KOPT-K1 (cell line): Measurements from ENCODE around the gene PCNX1.

Experiments used
- H3K27ac ChIP-seq: fragments of 200-600 bp; sonication (generic); 2 replicates; pipeline ENCODE4 v1.5.1; 2016; ENCODE audit warnings: antibody characterized with exemption, mild to moderate bottlenecking, low read depth, low read length; ENCODE audit not compliant: poor library complexity, severe bottlenecking
- H3K36me3 ChIP-seq: fragments of 200-600 bp; sonication (generic); 2 replicates; pipeline ENCODE4 v1.5.1; 2017; ENCODE audit warnings: antibody characterized with exemption, mild to moderate bottlenecking, low read length, moderate library complexity; ENCODE audit not compliant: insufficient read depth
- H3K9me3 ChIP-seq: fragments of 200-600 bp; sonication (generic); 2 replicates; pipeline ENCODE4 v1.5.1; 2017; ENCODE audit warnings: antibody characterized with exemption, low read length, mild to moderate bottlenecking; ENCODE audit not compliant: insufficient read depth, poor library complexity, severe bottlenecking

The PCNX1 gene

DNA sequence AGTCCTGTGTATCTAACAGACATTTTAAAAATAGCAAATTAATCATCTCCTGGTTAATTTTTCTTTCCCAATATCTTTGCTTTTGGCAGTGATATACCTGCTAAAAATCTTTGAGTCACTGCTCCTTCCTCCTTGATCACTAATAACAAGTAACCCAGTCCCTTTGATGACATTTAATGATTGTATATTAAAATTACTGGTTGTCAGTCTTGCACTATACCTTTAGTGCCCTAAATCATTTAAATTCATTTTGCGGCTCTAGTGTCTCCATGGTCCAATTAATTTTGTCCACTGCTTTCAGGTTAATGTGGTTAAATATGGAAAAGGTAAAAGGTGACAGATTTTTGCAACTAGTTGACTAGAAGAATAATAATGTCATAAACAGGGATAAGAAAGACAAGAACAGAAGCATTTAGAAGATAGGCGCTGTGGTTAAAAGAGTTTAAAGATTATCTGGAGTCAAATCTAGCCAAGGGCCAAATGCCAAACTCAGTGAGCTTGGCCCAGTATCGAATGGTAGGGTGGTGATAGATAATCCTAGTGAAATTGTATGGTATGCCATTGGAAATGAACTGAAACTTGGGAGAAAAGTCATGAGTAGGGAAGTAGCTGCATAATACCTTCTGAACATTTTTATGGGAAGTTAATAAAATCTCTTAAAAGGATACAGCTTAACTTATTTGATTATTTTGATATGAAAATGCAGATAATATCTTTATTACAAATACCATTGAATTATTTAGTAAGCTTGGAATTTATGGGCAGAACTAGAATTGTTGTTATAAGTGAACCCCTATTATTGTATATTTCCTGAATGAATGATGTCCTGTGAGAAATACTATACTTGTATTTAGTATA, 115.0 kb downstream of the PCNX1 start:
- peaks cover 50% of the 10 kb centered on the region for H3K36me3 ChIP-seq
- H3K27ac ChIP-seq: no peak overlapping the region
- H3K9me3 ChIP-seq: no peaks in the 10 kb centered on the region

GRCh38 chr14:71022939-71023338, 115.7 kb downstream of the PCNX1 start:
- no peak overlapping the region for H3K27ac ChIP-seq
- no peaks in the 10 kb centered on the region for H3K9me3 ChIP-seq
- H3K36me3 ChIP-seq: peaks cover 50% of the 10 kb centered on the region

DNA sequence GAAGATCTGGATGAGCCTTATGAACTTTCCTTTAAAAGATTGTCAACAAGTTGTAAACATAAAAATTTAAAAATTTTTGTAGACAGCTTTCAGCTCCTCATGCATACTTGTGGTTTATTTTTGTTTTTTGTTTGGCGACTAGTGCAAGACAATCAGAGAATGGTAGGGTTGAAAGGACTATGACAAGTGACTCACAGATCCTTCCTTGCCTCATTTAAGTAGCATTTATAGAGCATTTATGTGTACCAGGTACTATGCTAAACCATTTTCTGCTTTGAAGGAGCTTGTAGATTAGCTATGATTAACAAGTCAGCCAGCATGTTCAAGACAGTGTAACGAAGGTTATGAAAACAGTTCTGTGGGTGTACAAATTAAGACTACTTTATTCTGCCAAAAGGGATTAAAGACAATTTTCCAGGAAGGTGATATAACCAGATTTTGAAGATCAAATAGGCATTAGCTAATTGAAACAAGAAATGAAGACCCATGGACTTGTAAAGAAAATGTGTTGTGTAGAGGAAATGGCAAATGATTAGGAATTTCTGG, 122.0 kb downstream of the PCNX1 start:
- H3K9me3 ChIP-seq: no peaks in the 10 kb centered on the region
- peaks cover 59% of the 10 kb centered on the region for H3K36me3 ChIP-seq
- H3K27ac ChIP-seq: no peak overlapping the region

DNA sequence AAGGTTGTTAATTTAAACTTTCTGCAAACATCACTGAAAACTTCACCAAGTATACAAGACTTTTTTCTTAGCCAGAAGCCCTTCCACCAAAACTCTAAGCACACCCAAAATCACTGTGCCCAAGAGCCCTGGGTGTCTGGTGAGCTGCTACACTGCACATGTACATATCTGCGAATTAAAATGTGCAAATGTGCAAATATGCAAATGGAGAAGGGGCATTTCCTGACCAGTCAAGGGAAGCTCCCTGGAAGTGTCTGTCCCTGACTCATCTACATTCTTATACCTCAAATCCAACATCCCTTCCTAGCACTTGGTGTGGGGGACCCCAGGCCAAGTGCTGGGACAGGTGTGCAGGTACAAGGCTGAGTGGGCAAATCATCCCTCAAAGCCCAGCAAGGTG, 123.7 kb downstream of the PCNX1 start:
- peaks cover 59% of the 10 kb centered on the region for H3K36me3 ChIP-seq
- peaks cover under 1% of the 10 kb centered on the region for H3K9me3 ChIP-seq
- H3K27ac ChIP-seq: no peak overlapping the region

DNA sequence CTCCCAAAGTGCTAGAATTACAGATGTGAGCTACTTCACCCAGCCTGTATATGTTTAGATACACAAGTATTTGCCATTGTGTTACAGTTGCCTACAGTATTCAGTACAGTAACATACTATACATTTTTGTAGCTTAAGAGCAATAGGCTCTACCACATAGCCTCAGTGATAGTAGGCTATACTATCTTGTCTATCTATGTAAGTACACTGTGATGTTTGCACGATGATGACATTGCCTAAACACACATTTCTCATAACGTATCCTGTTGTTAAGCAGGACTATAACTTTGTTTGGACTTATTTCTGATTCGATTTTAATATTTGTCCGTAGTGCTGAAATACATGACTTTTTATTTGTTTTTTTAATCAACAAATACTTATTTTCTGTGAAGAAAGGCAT, 129.2 kb downstream of the PCNX1 start:
- Histone ChIP-seq H3K27ac (no peak overlapping the region), H3K36me3 (peaks cover 69% of the 10 kb centered on the region), H3K9me3 (peaks cover 24% of the 10 kb centered on the region)

- Histone ChIP-seq H3K9me3 (peaks cover 3% of the 10 kb centered on the region), H3K36me3 (peaks cover 57% of the 10 kb centered on the region), H3K27ac (no peak overlapping the region)
These were observed 141.1 kb downstream of the PCNX1 start for GRCh38 chr14:71048393-71048792.

DNA sequence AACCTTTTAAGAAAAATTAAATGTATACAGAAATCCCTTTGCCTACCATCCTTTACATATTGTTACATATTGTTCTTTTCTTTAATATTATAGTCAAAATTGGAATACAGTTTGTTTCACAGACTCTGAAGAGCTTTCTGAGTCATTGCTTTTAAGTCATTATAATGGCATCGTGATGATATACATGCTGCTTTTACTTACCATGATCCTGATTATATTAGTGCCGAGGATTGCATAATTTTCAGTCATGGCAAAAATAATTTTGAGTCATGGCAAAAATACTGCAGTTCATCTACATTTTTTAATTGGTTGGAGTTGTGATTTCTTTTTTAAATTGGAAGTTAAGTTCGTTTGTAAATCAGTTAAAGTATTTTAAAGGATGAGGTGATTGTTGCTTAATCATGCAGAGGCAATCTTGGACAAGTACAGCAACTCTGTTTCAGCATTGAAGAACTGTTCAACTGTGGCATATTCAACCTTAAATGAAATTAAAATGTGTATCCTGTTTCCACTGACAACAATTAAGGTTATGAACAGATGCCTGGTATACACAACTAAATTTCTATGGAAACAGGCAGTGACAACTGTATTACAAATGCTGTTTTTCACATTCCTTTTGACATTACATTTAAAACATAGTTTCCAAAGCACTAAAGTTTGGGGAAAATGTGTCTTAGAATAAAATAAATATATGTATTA, 142.3 kb downstream of the PCNX1 start:
- no peak overlapping the region for H3K27ac ChIP-seq
- peaks cover 56% of the 10 kb centered on the region for H3K36me3 ChIP-seq
- no peaks in the 10 kb centered on the region for H3K9me3 ChIP-seq

- Histone ChIP-seq H3K9me3 (no peaks in the 10 kb centered on the region), H3K36me3 (peaks cover 53% of the 10 kb centered on the region), H3K27ac (no peak overlapping the region)
These were observed 143.1 kb downstream of the PCNX1 start for GRCh38 chr14:71050227-71050823.

DNA sequence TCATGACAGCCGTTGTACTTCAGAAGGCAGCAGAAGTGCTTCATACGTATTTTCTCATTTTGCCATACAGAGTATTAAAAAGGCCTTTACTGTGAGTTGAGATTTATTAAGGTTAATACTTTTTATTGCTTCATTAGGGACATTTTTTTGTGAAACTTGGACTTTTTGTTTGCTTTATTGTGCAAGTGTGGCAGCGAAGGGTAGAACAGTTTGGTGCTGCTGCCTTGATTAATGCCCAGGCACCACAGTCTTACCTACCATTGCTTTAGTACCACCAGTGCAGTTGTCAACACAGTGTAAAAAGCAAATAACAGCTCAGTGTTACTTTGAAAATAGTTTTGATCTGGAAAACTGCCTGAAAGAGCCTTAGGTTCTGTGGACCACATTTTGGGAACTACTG, 147.4 kb downstream of the PCNX1 start:
- Histone ChIP-seq H3K27ac (no peak overlapping the region), H3K9me3 (no peaks in the 10 kb centered on the region), H3K36me3 (peaks cover 70% of the 10 kb centered on the region)

GRCh38 chr14:71056168-71056567, 148.9 kb downstream of the PCNX1 start:
- H3K36me3 ChIP-seq: peaks cover 83% of the 10 kb centered on the region
- no peak overlapping the region for H3K27ac ChIP-seq
- H3K9me3 ChIP-seq: no peaks in the 10 kb centered on the region

DNA sequence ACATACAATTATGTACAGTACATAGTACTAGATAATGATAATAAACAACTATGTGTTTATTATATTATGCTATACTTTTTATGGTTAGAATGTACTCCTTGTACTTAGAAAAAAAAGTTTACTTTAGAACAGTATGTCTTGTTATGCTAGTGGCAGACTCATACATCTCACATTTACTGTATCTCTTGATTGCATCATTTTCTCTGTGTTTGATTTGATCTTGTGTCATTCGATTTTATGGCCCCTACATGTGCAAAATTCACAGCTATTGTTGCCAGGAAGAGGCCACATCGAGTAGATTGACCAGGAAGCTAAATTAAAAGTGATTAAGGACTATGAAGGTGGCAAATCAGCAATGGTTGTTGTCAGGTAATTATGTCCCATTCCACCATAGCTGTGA, 153.0 kb downstream of the PCNX1 start:
- H3K36me3 ChIP-seq: peaks cover 83% of the 10 kb centered on the region
- H3K27ac ChIP-seq: no peak overlapping the region
- peaks cover 9% of the 10 kb centered on the region for H3K9me3 ChIP-seq

GRCh38 chr14:71060825-71061455, 153.7 kb downstream of the PCNX1 start:
- H3K9me3 ChIP-seq: peaks cover 14% of the 10 kb centered on the region
- H3K27ac ChIP-seq: no peak overlapping the region
- H3K36me3 ChIP-seq: peaks cover 84% of the 10 kb centered on the region

DNA sequence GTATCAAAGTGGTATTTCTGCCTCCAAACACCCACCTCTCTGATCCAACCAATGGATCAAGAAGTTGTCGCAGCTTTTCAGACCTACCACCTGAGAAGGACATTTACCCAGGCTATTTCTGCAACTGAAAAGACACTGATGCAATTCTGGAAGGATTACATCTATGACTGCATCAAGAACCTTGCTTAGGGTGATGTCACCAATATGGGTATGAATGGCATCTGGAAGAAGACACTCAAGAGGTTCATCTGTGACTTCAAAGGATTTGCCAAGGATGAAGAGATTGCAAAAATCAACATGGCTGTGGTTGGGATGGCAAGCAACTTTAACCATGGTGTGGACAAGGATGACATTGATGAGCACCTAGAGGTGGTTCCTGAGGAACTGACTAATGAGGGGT, 154.2 kb downstream of the PCNX1 start:
- Histone ChIP-seq H3K27ac (no peak overlapping the region), H3K36me3 (peaks cover 80% of the 10 kb centered on the region)

GRCh38 chr14:71062581-71063303, 155.5 kb downstream of the PCNX1 start:
- Histone ChIP-seq H3K27ac (no peak overlapping the region), H3K36me3 (peaks cover 82% of the 10 kb centered on the region), H3K9me3 (peaks cover 14% of the 10 kb centered on the region)

More for the DNA sequence above, 154.2 kb downstream of the PCNX1 start:
- peaks cover 14% of the 10 kb centered on the region for H3K9me3 ChIP-seq
